ENCODE results near the gene RFX2.

RFX2 gene

GRCh38 chr19:5947435-5947834, 162.9 kb downstream of the RFX2 start:
- in situ Hi-C loops (cut with HindIII; ENCODE audit: low sequenced_read_pairs) = no loop called here

- in situ Hi-C loops (cut with HindIII; ENCODE audit: low sequenced_read_pairs) = no loop called here
Observed at GRCh38 chr19:5943623-5944022, 166.7 kb downstream of the RFX2 start.
